Lung (tissue), 12 donors: ENCODE measurements around the gene GCDH. TPM values are rescaled to one million over a fixed set of nuclear protein-coding genes. Genes with fewer than 3 reads are reported as not detected.
A peak's percentile ranks its signal among the peaks of the same experiment; 100 is the strongest.
"Not testable (repeated sequence)": the region's sequence is repeated elsewhere in the genome, so short reads cannot be mapped to it uniquely, and the experiment has no call there.

Experiments used
- ATAC-seq: fragments of 200-7000 bp; cut with Tn5 transposase; one replicate; pipeline ENCODE4 v1.9.1; 2020; ENCODE audit warnings: moderate number of reproducible peaks; ENCODE audit not compliant: insufficient read depth, low FRiP score
- DNase-seq, 3 donors: peaks; one replicate each; pipeline ENCODE4 v3.0.0-alpha.2; 2013 to 2017
- H3K27ac ChIP-seq, 2 donors: one replicate each; pipeline ENCODE4 v1.5.1; 2013; ENCODE audit warnings: mild to moderate bottlenecking in 2 of 2, moderate library complexity in 2 of 2, control low read depth in 1 of 2, inconsistent platforms in 1 of 2, low read depth in 1 of 2, low read length in 1 of 2
- H3K27me3 ChIP-seq, 3 donors: one replicate each; pipeline ENCODE4 v1.5.1; 2013; ENCODE audit warnings: low read length in 2 of 3; ENCODE audit not compliant: control insufficient read depth in 3 of 3, insufficient read depth in 3 of 3
- H3K36me3 ChIP-seq, 4 donors: one replicate each; pipeline ENCODE4 v1.5.1; 2013; ENCODE audit warnings: low read length in 4 of 4, mild to moderate bottlenecking in 1 of 4, moderate library complexity in 1 of 4; ENCODE audit not compliant: control insufficient read depth in 4 of 4, insufficient read depth in 4 of 4
- H3K4me1 ChIP-seq, 5 donors: one replicate each; pipeline ENCODE4 v1.5.1; 2013; ENCODE audit warnings: low read length in 5 of 5, mild to moderate bottlenecking in 2 of 5, moderate library complexity in 1 of 5; ENCODE audit not compliant: control insufficient read depth in 5 of 5, insufficient read depth in 5 of 5
- H3K4me3 ChIP-seq: one replicate; pipeline ENCODE4 v1.5.1; 2013; ENCODE audit warnings: mild to moderate bottlenecking, control low read depth, moderate library complexity
- H3K9ac ChIP-seq, 2 donors: one replicate each; pipeline ENCODE4 v1.5.1; 2013; ENCODE audit warnings: low read length in 2 of 2, control low read depth in 1 of 2; ENCODE audit not compliant: insufficient read depth in 1 of 2
- H3K9me3 ChIP-seq, 4 donors: one replicate each; pipeline ENCODE4 v1.5.1; 2013; ENCODE audit warnings: low read length in 3 of 4, mild to moderate bottlenecking in 1 of 4, moderate library complexity in 1 of 4; ENCODE audit not compliant: control insufficient read depth in 4 of 4, insufficient read depth in 3 of 4
- WGBS, 2 donors: extraction: QIAGEN DNeasy Blood & Tissue Kit; methylation state at CpG; one replicate each; pipeline ENCODE4 v1.1.7; 2013; 5-methylcytosine and 5-hydroxymethylcytosine counted together
- polyA plus RNA-seq, 2 donors: library from polyadenylated mRNA; stranded (reverse); fragments of 200-250 nt; gene quantifications; one replicate each; pipeline ENCODE4 v1.2.1, GENCODE V29; 2013
- total RNA-seq, 2 donors: library from RNA; depleted of rRNA in 1 of 2; stranded (reverse); fragments of >200 nt in 1 of 2; gene quantifications; one replicate each; pipeline ENCODE4 v1.2.1, GENCODE V29; 2014 to 2021
- TF ChIP-seq, protein P1 (sequence below): IDR thresholded peaks from 2 replicates; pipeline ENCODE4 v1.5.1; 2012; ENCODE audit warnings: mild to moderate bottlenecking; ENCODE audit errors: control extremely low read depth, extremely low read depth
- donor health status: control.
- donor health status: control.
- donor health status: Bipolar disorder and iron deficiency.
- donor health status: healthy.
- donor health status: DM: yes; HTN: yes; CAD: no.

Gene GCDH
- total and polyA plus RNA-seq, 4 donors: 15.6 to 33.8 (median 27.7) TPM

- ATAC-seq: no peak
- no peak for DNase-seq
- Histone ChIP-seq H3K27me3 (peaks cover 0 to 33% (median 23%) of the 10 kb centered on the region in 3 donors), H3K4me1 (peaks cover 0 to 5% (median 0%) of the 10 kb centered on the region in 5 donors), H3K36me3 (no peaks in the 10 kb centered on the region), H3K9me3 (peaks cover 0 to 3% (median 0%) of the 10 kb centered on the region in 4 donors), H3K4me3 (no peak overlapping the region), H3K27ac (no peak overlapping the region), H3K9ac (no peak overlapping the region)
- TF ChIP-seq, protein P1, sequence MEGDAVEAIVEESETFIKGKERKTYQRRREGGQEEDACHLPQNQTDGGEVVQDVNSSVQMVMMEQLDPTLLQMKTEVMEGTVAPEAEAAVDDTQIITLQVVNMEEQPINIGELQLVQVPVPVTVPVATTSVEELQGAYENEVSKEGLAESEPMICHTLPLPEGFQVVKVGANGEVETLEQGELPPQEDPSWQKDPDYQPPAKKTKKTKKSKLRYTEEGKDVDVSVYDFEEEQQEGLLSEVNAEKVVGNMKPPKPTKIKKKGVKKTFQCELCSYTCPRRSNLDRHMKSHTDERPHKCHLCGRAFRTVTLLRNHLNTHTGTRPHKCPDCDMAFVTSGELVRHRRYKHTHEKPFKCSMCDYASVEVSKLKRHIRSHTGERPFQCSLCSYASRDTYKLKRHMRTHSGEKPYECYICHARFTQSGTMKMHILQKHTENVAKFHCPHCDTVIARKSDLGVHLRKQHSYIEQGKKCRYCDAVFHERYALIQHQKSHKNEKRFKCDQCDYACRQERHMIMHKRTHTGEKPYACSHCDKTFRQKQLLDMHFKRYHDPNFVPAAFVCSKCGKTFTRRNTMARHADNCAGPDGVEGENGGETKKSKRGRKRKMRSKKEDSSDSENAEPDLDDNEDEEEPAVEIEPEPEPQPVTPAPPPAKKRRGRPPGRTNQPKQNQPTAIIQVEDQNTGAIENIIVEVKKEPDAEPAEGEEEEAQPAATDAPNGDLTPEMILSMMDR: no peak
- 83 to 92% methylated on average over 3 of the region's 3 CpGs for WGBS, 2 donors
Measured at GRCh38 chr19:12843999-12844732, 46.8 kb upstream of the GCDH start.

DNA sequence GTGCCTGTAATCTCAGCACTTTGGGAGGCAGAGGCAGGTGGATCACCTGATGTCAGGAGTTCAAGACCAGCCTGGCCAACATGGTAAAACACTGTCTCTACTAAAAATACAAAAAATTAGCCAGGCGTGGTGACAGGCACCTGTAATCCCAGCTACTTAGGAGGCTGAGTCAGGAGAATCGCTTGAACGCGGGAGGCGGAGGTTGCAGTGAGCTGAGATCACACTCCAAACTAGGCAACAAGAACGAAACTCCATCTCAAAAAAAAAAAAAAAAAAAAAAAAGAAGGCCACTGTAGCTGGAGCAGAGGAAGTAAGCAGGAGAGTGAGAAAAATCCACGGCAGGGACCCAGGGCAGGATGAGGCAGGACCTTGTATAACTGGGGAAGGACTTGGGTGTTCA lies 44.3 kb upstream of the GCDH start:
- not testable (repeated sequence) for H3K4me1 ChIP-seq, H3K9ac ChIP-seq, ATAC-seq, H3K36me3 ChIP-seq, DNase-seq, H3K27ac ChIP-seq, H3K4me3 ChIP-seq, H3K9me3 ChIP-seq
- WGBS, 2 donors: 79 to 86% methylated on average over 7 of the region's 7 CpGs
- peaks cover 0 to 13% (median 7%) of the 10 kb centered on the region in 3 donors for H3K27me3 ChIP-seq

GRCh38 chr19:12847159-12848139 lies 43.5 kb upstream of the GCDH start:
- peak; percentile 83 to 88 (median 85) for DNase-seq
- peaks cover 0 to 3% (median 0%) of the 10 kb centered on the region in 4 donors for H3K9me3 ChIP-seq
- H3K27me3 ChIP-seq: peaks cover 0 to 6% (median 5%) of the 10 kb centered on the region in 3 donors
- H3K36me3 ChIP-seq: no peaks in the 10 kb centered on the region
- peaks cover 0 to 5% (median 0%) of the 10 kb centered on the region in 5 donors for H3K4me1 ChIP-seq
- no peak overlapping the region for H3K4me3 ChIP-seq
- 10 to 11% methylated on average over 68 to 69 of the region's 69 CpGs for WGBS, 2 donors
- no peak overlapping the region for H3K27ac ChIP-seq
- TF ChIP-seq, protein P1: peak; percentile 98
- H3K9ac ChIP-seq: no peak overlapping the region
- peak; percentile 95 for ATAC-seq

DNA sequence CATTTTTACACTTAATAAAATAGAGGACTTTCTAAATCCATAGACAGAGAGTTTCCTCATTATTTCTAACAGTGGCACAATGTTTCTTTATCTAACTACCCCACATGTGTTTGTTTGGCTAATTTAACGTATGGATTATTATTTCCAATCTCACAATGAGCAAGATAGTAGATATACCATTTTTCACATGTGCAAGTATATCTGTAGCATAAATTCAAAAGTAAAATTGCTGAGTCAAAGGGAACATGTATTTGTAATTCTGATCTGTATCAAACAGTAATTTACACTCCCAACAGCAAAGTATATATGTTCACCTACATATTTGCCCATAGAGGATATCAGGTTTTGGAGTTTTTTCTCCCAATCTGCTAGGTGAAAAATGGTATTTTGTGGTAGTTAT lies 34.3 kb upstream of the GCDH start:
- Histone ChIP-seq H3K36me3 (no peaks in the 10 kb centered on the region), H3K4me3 (no peak overlapping the region), H3K4me1 (no peaks in the 10 kb centered on the region), H3K9ac (no peak overlapping the region), H3K27ac (no peak overlapping the region), H3K9me3 (peaks cover 0 to 2% (median 0%) of the 10 kb centered on the region in 4 donors), H3K27me3 (no peaks in the 10 kb centered on the region)
- no peak for DNase-seq
- no peak for ATAC-seq
- TF ChIP-seq, protein P1: no peak
- 67 to 83% methylated on average over 1 of the region's 1 CpG for WGBS, 2 donors
